ENCODE results near the gene BCL2L12.

Gene BCL2L12

DNA sequence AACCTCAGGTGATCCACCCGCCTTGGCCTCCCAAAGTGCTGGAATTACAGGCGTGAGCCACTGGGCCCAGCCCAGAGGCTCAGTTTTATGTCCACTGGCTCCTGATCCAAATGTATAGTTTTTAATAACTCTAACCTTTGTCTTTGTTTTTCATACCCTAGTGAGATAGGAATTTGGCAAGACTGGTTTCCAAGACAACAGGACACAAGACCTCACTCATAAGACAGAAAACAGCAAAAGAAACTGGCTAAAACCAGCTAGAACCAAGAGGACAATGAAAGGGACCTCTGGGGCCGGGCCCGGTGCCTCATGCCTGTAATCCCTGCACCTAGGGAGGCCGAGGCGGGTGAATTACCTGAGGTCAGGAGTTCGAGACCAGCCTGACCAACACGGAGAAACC, 52.8 kb downstream of the BCL2L12 start:
- TF ChIP-seq, protein P1, sequence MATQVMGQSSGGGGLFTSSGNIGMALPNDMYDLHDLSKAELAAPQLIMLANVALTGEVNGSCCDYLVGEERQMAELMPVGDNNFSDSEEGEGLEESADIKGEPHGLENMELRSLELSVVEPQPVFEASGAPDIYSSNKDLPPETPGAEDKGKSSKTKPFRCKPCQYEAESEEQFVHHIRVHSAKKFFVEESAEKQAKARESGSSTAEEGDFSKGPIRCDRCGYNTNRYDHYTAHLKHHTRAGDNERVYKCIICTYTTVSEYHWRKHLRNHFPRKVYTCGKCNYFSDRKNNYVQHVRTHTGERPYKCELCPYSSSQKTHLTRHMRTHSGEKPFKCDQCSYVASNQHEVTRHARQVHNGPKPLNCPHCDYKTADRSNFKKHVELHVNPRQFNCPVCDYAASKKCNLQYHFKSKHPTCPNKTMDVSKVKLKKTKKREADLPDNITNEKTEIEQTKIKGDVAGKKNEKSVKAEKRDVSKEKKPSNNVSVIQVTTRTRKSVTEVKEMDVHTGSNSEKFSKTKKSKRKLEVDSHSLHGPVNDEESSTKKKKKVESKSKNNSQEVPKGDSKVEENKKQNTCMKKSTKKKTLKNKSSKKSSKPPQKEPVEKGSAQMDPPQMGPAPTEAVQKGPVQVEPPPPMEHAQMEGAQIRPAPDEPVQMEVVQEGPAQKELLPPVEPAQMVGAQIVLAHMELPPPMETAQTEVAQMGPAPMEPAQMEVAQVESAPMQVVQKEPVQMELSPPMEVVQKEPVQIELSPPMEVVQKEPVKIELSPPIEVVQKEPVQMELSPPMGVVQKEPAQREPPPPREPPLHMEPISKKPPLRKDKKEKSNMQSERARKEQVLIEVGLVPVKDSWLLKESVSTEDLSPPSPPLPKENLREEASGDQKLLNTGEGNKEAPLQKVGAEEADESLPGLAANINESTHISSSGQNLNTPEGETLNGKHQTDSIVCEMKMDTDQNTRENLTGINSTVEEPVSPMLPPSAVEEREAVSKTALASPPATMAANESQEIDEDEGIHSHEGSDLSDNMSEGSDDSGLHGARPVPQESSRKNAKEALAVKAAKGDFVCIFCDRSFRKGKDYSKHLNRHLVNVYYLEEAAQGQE (IDR thresholded peaks at IDR 0.05; ENCODE audit: insufficient read depth in 1 of 2, low read depth in 2 of 2, low read length in 2 of 2): no peak
- TF ChIP-seq POLR2AphosphoS5 (IDR thresholded peaks at IDR 0.05; ENCODE audit: low read depth, low read length) (no peak), SIN3A (IDR thresholded peaks at IDR 0.05; ENCODE audit: borderline replicate concordance, insufficient read depth, low read length) (no peak), FOXP2 (optimal IDR thresholded peaks at IDR 0.05; ENCODE audit: borderline replicate concordance, extremely low read depth, extremely low read length, insufficient read depth) (no peak), TAF1 (IDR thresholded peaks at IDR 0.05; ENCODE audit: borderline replicate concordance, insufficient read depth, low read length) (no peak)

DNA sequence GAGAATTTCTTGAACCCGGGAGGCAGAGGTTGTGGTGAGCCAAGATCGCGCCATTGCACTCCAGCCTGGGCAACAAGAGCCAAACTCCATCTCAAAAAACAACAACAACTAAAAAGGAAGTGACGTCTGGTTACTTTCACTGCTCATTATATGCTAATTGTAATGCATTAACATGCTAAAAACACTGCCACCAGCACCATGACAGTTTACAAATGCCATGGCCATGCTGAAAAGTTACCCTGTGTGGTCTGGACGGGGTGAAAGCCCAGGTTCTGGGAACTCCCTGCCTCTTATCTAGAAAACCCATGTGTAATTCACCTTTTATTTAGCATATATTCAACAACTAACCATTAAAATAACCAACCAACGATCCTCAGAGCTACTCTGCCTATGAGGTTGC, 53.3 kb downstream of the BCL2L12 start:
- TF ChIP-seq FOXP2 (optimal IDR thresholded peaks at IDR 0.05; ENCODE audit: borderline replicate concordance, extremely low read depth, extremely low read length, insufficient read depth) (no peak), POLR2AphosphoS5 (IDR thresholded peaks at IDR 0.05; ENCODE audit: low read depth, low read length) (no peak), TAF1 (IDR thresholded peaks at IDR 0.05; ENCODE audit: borderline replicate concordance, insufficient read depth, low read length) (no peak), SIN3A (IDR thresholded peaks at IDR 0.05; ENCODE audit: borderline replicate concordance, insufficient read depth, low read length) (no peak)
- TF ChIP-seq, protein P1 (IDR thresholded peaks at IDR 0.05; ENCODE audit: insufficient read depth in 1 of 2, low read depth in 2 of 2, low read length in 2 of 2): no peak

Data from PFSK-1 (cell line).